GM21423 (cell line): ENCODE data around the gene TCEA3.

Source experiments
- ATAC-seq: cut with Tn5 transposase; IDR thresholded peaks from one replicate; pipeline ENCODE4 v1.9.1; 2021; ENCODE audit warnings: mild to moderate bottlenecking, moderate library complexity; ENCODE audit not compliant: unreplicated experiment

The TCEA3 gene

DNA sequence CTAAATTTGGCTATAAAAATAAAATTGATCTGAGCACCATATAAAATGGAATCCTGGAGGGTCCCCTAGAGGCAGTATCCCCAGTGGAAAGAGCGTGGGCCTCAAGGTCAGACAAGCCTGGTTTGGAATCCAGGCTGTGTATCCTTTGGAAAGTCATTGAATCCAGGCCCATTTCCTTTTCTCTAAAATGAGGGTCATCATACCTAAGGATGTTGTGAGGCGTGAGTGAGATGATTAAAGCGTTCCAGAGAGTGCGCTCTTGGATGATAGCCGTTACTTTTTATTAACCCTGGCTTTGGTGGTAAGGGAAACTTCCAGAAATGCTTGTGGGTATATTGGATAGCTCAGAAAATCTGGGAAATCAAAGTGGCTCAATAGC is 54.2 kb downstream of the TCEA3 start:
- no peak for ATAC-seq

DNA sequence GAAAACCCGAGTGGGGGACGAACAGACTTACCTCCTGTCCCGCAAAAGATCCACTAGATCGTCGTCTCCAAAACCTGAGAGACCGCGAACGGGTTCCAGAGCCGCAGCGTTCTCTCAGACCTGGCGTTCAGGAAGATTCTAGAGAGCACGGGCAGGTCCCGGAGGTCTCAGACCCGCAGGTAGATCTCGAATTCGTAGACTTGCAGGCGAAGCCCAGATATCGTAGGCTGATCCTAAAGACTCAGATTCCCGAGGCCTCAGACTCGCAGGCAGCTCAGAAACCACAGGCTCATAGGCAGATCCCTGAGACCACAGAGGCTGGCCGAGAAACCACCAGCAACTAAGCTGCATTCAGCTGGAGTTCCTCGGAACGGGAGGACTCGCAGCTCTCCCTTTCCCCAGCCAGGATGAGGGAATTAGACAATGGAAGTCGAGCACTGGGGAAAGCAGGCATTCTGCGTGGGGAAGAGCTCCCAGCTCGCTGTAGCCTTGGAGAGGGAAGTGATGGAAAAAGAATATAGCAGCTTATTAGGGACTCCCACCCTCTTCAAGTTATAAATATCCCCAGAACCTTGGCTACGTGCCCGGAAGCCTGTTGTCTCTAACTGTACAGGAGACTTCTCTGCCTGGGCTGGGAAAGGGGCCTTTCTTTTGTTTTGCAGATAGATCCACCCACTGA is 55.1 kb downstream of the TCEA3 start, which contains the start of gene ZNF436:
Gene ZNF436 (minus strand): TSS at position 502 of the 679 bp plus-strand sequence. CDS start 1,831 bp downstream, outside the sequence.
- no peak for ATAC-seq

DNA sequence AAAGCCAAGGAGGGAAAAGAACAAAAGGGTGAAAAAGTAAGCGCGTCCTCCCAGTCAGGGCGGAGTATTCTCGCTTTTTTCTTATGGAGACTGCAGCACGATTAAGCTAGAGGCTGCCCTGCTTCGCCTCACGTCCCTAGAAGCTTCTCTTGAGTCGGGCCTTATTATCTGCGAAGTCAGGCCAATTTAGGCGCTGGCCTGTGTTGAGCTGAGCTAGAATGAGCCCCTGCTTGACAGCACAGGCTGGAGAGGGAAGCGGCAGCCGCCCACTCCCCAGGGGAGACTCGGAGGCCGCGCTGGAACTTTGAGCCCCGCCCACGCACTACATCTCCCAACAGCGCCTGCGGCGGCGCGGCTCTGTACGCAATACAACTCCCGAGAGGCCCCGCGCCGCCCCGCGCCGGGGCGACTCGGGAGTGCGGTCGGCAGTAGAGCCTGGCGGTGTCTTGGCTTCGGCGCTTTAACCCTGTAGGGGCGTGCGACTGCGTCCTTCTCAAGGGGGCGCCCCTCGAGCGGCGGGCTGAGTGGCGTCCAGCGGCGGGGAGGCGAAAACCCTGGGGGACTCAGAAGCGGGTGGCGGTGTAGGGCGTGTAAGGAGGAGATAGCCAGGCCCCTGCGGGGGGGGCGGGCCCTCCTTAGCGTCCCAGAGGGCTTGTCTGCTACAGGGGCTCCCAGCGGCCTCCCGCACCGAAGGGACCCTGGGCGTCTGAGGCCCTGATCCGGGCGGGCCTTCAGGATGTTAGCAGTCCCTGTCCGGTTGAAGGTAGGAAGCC is 55.8 kb downstream of the TCEA3 start:
- peak; percentile 69 for ATAC-seq

DNA sequence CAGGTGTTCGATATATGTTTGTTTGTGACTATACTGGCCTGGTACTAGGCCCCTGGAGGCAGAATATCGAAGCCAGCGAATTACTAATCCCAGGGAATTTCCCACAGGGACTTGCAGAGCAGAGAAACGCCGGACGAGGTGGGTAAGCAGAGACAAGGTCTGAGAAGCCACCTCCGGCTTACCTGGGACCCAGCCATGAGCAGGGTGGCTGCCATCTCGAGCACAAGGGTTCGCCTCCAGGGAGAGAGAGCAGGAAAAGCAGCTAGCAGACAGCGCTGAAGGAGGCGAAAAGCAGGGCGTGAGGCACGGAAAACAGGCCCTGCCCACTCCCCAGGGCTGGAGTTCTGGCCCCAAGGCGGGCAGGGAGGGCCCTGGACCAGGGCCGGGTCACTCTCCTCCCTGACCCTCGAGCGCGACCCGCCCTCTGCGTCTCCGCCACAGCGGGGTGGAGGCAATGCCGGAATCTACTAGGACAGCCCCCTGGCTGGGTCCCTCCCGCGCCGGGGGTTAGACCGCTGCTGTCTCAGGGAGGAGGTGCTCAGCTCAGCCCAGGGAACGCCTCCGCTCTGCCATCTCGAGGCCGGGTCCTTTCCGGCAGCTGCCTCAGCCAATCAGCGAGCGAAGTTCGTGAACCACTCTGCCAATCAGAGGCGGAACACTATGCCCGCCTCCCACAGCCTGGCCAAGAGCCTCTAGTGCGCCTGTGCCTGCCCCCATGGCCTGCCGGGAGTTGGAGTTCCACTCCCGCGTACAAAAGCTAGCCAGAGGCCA is 56.6 kb downstream of the TCEA3 start:
- peak; percentile 91 for ATAC-seq

DNA sequence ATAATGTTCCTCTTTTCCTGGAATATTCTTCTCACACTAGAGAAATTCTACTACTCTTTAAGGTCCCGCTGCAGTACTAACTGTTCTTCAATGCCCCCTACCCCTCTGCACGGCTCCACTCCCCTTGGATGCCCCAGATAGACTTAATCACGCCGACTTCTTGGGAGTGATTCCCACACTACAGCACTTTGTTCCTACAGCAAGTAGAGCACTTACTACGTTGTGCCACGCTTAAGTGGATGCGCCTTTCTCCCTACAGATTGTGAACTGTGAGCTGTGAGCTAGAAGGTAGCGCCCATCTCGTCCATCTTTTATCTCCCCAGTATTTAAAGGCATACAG is 57.1 kb downstream of the TCEA3 start:
- ATAC-seq = no peak

DNA sequence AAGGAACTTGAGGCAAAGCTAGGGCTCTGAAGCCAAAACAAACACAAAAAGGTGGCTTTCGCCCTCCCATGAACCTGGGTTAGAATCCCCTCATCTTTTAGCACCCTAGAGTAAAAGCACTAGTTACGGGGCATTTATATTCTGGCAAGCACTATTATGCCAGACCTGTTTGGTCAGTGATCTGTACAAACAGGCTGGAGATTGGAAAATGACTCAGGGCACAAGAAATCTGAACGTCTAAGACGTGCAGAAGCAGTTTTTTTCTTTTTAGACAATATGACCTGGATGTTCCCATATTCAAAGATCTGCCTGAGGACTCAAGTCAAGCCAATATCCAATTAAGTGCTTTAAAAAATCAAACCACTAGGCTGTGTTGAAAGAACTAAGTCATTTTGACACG is 58.0 kb downstream of the TCEA3 start:
- ATAC-seq = no peak

DNA sequence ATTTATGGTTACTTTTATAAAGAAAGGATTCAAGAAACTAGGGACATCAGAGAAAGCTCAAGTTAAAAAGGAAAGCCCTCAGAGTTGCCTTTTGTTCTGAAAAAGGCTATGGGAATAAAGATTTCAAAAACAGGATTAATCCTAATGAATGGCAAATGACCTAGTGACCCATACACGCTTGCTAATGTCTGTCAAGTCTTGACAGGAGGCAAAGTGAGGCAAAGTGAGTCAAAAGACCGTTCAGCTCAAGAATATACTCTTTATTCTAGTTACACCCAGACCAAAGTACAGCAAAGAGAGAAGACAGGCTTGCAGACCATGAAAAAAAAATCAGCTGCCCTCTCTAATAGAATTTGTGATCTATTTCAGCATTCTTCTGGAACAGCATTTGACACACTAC is 58.4 kb downstream of the TCEA3 start:
- ATAC-seq = no peak

DNA sequence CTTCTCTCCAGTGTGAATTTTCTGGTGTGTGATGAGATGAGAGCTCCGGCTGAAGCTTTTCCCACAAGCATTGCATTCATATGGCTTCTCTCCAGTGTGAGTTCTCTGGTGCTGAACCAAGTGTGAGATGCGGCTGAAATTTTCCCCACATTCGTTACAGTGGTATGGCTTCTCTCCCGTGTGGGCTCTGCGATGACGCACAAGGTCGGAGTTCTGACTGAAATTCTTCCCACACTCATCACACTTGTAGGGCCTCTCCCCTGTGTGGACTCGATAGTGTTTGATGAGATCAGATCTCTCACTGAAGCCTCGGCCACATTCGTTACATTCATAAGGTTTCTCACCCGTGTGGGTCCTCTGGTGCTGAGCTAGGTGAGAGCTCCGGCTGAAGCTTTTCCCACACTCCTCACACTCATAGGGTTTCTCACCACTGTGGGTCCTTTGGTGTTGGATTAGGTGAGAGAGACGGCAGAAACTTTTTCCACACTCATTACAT is 62.3 kb downstream of the TCEA3 start:
- no peak for ATAC-seq

DNA sequence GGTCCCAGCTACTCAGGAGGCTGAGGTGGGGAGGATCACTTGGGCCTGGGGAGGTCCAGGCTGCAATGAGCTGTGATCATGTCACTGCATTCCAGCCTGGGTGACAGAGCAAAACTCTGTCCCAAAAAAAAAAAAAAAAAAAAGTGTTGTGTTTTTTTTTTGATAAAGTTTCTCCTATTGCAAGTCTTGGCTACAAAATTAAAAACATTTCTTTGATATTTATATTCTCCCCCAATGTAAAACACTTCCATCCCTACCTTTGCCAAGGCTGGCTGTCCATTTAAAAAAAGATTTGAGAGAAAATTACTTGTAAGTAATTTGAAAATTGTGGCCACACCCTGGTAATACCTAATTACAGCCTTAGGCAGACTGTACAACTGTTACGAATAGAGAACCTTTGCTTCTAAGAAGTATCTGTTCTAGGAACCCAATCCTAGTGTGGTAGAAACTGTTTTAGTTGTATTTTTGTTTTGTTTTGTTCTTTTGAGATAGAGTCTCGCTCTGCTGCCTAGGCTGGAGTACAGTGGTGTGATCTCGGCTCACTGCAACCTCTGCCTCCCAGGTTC is 66.2 kb downstream of the TCEA3 start:
- ATAC-seq = no peak

DNA sequence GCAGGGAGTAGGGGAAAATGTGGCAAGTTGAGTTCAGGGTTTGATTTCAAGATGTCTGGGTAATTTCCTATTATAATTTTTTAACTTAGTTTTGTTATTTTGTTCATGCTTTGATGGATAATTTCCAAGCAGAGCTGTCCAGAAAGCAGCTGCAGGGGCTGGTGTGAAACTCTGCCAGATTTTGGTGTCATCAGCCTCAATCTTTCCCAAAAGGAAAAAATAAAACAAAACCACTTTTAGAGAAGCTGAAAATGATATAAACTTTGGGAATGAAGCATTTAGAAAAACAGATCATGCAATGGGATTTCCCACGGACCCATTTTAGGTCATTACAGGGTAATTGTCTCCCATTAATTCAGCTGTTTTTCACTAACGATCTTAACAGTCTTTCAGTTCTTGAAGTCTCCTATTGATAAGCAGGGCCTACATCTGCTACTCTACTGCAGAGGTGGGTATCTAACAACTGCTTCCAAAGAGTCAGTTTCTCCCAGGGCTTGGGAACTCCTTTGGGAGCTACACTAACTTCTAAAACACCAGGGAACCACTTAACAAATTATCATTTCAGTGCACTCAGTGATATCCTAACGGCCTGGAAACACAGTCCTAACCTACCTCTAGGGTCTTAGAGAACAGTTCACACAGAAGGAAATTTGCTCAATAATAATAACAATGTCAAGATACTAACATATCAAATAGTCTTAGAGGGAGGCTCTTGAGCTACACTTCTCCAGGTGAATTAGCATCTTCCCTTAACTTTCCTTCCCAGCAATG is 67.2 kb downstream of the TCEA3 start:
- ATAC-seq = no peak

DNA sequence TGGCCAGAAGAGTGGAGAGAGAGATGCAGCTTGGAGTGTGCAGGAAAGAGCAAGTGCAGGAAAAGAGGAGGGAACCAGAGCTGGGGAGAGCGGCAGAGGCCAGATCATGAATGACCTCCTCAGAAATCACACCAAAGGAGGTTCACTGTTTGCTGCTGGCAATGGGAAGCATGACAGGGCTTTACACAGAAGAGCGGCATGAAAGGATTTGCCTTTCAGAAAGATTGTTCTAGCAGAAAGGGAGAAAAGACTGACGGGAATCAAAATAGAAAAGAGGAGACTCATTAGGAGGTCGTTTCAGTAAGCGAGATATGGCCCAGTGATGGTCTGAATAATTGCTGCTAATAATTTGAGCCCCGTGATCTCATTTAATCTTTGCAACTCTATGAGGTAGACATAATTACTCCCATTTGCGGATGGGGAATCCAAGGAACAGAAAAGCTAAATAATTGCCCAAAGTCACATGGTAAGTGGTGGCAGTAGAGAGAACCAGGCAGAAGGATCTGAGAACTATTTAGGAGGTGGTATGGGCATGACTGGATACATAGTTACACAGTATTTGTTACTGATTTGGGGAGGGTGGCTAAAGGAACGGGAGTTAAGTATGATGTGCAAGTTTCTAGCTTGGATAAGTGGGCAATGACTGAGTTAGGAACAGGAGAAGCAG is 67.9 kb downstream of the TCEA3 start:
- ATAC-seq = no peak

DNA sequence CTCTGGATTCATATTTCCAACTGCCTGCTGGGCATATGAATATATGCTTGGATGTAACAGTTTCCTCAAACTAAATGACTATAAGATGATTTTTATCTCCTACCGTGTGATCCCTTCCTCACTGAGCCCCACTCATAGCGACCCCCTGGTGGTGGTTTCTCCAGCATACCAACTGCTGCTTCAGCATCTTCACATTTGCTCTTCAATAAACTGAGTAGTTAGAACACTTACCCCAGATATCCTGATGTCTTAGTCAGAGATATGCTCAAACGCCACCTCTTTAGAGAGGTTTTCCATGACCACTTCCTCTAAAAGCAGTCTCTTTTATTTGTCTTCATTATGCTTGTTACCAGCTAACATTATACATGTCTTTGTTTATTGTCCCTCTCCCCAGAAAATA is 70.3 kb downstream of the TCEA3 start:
- ATAC-seq = no peak

DNA sequence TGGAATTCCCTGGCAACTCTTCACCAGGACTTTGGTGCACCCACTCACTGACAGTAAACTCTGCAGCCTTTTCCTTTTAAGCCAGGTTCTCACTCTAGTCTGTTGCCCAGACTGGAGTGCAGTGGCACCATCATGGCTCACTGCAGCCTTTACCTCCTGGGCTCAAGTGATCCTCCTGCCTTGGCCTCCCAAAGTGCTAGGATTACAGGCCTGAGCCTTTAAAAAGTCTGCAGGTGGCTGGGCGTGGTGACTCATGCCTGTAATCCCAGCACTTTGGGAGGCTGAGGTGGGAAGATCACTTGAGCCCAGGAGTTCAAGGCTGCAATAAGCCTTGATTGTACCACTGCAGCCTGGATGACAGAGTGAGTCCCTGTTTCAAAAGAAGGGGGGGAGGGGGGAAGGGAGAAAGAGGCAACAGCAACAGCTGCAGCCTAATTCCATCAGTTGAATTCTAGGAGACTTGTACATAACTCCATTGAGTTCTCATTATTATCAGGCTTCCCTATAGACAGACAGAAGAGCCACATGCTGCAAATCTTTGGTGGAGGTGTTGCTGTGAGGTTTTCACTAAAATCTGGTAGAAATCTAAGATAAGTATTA is 72.4 kb downstream of the TCEA3 start:
- no peak for ATAC-seq

DNA sequence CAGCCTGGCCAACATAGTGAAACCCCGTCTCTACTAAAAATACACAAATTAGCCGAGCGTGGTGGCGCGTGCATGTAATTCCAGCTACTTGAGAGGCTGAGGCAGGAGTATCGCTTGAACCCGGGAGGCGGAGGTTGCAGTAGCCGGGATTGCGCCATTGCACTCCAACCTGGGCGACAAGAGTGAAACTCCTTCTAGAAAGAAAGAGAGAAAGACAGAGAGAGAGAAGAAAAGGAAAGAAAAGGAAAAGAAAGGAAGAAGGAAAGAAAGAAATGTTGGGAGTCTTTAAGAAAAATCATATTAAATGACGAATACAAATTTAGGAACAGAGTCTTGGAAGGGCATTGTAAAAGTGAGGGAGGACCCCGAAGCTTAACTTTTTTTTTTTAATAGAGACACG is 78.6 kb downstream of the TCEA3 start:
- ATAC-seq = no peak

DNA sequence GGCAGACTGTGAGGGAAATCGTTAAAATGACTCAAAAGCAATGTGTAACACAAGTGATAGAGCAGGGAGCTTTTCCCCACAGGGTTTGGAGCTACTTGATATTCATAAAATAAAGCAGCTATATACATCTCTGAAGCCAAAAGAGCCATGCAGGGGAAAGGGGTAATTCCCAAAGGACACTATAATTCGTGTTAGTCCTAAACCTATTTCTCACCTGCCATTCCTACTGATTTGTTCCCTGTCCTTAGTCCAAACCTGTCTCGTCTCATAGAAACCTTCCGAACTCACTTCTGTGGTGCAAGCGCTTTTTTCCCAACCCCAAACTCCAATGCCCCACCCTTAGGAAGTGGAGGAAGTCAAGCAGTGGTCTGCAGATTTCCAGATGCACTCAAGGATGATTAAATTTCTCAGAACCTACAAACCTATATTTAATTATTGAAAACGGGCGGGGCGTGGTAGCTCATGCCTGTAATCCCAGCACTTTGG is 79.5 kb downstream of the TCEA3 start:
- no peak for ATAC-seq

DNA sequence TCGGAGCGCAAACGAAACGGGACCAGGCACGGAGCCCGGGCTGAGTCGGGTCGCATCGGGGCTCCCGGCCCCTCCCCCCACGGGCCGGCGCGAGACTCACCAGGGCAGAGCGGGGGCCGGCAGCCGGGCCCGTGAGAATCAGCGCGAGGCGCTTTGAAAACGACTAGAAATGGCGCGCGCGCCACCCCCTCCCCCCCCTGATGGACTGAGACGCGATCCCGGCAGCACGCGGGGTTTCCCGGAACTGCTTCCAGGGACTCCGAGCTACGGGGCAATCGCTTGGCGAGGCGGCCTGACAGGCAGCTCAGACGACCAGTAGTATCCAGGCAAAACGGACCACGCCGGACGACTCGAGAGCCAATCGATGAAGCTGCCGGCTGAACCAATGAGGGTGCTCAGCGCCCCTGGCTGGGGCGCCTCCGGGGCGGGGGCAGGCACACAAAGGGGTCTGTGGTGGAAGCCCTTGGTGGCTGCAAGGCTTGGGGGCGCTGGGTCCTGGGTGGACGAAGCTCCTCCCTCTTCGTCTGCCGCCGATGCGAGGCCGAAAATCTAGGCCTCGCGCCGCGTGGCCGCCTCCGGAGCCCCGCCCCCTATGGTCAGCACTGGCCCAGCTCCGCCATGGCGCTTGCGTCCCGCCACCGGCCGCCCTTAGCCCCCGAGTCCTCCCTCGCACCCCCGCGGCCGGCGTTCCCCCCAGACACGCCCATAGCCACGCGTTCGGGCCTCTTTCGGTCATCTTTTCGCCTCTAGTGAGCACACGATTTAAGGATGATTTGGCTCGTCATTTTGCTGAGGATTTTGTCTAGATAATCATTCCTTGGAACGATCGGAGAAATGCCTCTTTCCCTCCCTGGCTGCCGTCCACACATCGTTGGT is 80.2 kb downstream of the TCEA3 start, which contains the start of gene HNRNPR:
Gene HNRNPR (minus strand): TSS at position 174 of the 876 bp plus-strand sequence. CDS start 3,276 bp downstream, outside the sequence.
- ATAC-seq = peak; percentile 91

DNA sequence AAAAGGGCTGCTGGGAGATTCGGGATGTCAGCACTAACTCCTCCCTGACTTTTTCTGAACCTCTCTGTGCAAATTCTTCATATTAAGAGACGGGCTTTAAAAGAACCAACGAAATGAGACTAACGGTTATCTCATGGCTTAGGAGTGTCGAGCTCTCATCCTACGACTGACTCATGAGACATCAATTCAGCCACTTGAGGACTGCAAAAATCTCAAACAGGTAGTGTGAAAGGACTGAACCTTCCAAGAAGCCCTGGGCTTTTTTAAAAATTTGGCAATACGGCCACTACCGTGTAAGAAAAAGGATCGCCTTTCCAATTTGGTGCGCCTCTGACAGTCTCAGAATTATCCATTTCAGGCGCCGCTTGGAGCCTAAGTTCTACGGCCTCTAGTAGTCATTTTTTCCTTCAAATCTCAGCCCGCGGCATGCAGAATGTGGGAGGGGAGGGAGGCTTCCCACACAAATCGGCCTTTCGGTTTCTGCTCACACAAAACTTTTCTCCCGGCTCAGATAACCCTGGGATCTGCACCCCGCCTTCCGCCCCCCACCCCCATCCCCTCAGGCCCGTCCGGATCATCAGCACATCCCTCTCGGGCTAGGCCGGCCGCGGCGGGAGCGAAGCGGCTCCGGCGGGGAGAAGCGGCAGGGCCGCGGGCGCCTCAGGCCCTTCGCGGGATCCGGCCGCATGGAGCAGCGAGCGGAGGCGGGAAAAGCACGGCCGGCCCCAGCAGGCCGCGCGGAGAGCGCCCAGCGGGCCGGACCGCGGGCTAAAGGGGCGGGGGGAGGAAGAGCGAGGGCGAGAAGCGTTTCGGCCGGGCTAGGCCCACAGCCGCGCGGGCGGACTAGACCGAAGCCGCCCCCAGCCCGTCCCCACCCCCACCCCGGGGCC is 81.1 kb downstream of the TCEA3 start:
- ATAC-seq = peak; percentile 19
